HG03565 (cell line): ENCODE data around the gene SMAD3.

Experiments used
- ATAC-seq: cut with Tn5 transposase; IDR thresholded peaks from one replicate; pipeline ENCODE4 v1.9.1; 2021; ENCODE audit warnings: mild to moderate bottlenecking, moderate library complexity; ENCODE audit not compliant: unreplicated experiment

Gene SMAD3

DNA sequence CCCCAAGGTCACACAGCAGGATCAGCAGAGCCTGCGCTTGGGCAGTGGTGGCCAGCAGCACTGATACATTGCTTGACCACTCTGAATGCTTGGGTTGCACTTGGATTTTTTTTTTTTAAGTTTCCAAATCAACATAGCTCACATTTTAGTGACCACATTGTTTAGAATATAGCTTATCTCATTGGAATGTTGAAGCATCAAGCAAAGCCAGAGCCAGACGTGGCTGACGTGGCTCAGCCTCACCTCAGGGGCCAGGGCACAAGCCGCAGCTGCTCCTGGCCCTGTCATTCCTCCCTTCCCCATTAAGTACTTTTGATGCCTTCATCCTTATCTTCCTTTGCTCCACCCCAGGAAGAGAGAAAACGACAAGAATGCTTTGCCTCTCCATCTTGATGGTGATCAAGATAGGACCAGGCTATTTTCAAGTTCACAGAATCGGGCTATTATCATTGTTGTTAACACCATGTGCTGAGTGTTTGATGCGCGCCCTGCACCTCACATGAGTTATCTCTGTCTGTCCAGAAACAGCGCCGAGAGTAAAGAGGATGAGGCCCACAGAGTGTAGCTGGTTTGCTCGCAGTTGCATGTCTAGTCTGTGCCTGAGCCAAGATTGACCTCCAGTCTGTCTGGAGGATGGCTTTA, 113.3 kb downstream of the SMAD3 start:
- no peak for ATAC-seq

DNA sequence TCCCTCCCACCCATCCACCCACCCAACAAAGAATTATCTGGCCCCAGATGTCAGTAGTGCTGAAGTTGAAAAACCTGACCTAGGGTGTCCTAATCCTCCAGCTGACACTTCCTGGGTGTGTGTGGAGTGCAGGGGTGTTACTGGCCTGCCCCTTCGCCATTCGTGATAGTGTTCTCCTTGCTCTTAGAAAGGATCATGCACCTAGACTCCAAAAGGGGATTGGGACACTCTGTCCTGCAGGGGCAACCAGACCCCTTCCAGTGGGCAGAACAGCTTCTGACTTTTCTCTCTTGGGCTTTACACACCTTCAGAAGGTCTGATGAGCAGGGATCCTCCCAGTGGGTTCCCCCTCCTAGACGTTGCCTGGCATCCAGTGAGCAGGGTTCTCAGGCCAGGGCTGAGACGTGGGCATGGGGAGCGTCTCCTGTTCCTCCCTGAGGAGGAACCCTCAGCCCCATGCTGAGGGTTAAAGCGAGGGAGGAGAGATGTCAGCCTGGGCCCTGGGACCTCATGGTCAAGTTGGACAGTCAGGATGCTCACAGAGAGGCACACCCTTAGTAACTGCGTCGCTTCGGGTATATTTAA, 114.1 kb downstream of the SMAD3 start:
- no peak for ATAC-seq

DNA sequence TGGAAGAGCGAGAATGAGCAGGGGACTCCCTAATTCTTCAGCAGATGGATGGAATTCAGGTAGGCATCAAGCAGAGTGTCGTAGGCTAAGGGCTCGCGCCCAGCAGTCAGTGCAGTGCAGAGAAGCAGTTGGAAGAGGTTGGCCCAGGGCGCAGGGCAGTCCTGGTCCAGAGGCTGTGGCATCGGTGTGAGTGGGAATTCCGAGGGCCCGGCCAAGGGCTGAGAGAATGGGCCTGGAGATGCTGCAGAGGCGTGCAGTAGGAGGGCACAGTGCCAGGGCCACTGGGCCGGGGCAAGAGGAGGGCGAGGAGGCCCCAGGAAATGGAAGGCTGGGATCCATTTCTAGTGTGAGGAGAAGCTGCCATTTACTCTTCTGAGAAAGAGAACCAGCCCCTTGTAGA, 114.6 kb downstream of the SMAD3 start:
- ATAC-seq = no peak

DNA sequence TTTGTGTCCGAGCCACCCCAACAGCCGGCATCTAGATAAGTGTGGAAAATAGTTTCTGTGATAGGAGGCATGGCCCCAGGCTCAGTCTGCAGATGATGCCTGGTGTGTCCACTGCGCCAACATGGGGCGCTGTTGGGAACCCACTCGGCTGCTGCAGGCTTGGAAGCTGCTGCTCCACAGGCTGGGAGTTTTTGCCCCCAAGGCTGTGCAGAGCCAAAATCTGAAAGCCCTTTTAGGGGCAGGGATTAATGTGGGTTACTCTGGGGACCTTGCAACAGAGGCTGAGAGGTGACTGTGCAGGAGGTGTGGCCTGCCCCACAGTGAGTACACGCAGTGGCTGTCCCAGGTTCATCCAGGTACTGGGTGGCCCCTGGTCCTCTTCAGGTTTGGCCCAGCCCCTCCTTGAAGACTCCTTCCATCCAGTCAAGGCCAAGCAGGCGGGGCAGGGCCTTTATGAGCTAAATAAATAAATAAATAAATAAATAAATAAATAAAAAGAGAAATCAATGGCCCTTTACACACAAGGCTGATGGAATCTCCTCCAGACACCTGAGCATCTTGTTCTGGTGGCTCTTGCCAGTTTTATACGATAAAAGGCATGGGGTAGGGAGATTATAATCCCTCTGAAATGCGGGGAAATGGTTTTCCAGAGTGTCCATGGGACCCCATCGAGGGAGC, 115.3 kb downstream of the SMAD3 start:
- no peak for ATAC-seq

DNA sequence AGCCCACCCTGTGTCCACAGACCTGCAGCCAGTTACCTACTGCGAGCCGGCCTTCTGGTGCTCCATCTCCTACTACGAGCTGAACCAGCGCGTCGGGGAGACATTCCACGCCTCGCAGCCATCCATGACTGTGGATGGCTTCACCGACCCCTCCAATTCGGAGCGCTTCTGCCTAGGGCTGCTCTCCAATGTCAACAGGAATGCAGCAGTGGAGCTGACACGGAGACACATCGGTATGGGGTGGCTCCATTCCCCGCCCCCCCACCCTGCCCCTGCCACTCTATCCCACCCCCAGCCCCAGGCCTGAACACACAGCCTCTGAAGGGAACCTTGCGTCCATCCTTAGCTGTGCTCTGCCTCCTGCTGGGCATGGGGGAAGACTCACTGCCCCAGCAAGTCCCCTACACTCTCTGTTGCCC, 115.8 kb downstream of the SMAD3 start:
- no peak for ATAC-seq

DNA sequence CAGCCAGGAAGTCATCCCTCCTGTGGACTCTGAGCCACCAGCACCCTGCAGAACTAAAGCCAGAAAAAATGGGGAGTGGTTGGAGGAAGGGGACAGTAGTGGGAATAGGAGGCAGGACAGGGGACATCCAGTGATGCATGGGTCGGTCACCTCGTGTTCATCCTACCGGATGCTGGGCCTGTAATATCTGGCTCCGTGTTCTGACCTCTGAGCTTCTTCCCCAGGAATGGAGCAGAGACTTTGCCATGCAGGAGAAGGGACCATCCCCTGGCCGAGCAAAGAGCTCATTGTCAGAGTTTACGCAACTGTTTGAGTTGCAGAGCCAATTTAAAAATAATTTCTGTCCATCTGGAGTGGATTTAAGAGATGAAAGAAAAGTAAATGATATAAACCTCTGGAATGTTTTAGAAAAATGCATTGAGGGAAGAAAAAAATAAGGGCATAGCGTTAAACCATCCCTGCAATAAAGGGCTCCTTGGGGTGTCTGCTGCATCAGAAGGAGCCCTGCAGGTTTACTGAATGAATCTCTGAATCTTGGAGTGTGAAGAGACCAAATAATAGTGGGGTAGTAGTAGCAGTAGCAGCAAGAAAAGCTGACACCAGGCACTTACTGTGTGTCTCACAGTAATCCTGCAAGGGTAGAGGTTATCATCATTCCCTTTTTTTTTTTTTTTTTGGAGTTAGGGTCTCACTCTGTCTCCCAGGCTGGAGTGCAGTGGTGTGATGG, 118.2 kb downstream of the SMAD3 start:
- no peak for ATAC-seq

DNA sequence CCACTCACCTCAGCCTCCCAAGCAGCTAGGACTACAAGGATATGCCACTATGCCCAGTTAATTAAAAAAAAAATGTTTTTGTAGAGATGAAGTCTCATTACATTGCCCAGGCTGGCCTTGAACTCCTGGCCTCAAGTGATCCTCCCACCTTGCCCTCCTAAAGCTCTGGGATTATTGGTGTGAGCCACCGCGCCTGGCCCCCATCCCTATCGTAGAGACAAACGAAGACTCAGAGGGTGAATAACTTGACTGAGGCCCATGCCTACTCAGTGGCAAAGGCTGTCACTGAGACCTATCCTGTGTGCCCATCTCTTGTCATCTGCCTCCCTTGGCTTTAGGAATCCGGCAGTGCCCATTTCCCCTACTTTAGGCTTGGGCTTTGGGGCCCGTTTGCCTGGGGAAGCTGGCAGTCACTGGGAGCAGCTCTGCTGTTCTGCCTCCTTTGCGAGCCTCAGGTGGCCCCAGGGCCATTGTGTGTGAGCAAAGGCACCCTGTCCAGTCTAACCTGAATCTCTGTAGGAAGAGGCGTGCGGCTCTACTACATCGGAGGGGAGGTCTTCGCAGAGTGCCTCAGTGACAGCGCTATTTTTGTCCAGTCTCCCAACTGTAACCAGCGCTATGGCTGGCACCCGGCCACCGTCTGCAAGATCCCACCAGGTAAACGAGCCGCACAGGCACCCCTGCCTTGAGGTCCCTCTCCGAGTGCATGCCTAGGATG, 119.0 kb downstream of the SMAD3 start:
- ATAC-seq = no peak

DNA sequence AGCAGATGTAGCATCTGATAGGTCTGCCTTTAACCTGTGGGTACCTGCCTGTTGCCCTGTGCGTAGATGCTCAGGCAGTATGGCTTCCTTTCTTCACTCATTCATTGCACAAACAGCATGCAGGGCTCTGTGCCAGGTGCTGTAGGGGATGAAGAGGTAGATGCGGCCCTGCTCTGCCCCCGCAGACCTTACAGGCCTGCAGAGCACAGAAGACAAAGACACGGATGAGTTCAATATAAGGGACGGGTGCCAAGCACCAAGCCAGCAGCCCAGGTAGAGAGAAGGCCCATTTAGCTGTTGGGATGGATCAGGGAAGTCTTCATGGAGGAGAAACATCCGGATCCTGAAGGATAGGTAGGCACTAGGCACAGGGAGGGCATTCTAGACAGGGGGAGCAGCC, 119.6 kb downstream of the SMAD3 start:
- no peak for ATAC-seq

DNA sequence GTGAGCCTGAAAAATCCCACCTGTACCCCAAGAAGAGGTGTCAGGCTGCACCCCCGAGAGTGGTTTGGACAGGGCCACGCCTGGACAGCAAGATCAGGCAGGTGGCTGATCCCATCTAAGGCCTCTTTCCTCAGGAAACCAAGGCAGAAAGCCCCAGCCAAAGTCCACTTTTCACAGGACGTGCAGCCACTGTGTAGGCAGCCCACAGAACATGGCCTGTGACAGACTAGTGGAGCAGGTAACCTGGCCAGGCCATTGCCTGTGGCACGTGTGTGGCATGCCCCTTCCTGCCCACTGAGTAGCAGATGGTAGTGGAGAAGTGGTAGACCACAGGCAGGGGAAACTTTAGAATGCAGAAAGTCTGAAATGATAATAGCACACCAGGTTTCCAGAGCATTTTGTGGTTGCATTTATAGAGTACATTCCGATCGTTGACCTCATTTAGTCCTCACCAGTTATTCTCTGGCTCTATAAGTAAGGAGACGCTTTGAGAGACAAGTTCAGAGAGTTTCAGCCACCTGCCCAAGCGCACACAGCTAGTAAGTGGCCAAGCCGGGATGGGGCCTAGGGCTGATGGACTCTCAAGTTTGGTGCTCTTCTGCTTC, 120.3 kb downstream of the SMAD3 start:
- ATAC-seq = no peak

DNA sequence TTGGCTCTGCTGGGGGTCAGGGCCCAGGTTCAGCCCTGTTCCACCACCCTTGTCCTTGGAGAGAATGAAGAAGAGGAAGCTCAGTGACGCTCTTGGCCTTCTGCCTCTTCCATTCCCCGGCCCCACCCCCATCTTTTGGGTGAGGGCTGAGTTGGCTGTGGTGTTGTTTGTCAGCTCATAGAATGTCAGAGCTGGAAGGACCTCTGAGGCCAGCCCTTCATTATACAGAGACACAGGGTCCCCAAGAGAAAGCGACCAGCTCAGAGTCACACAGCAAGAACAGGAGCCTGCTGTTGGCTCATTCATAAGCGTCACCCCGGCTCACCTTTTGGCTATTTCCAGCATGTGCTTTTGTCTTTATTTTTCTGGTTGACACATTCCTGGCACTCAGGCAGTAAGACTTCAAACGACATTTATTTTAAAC, 120.8 kb downstream of the SMAD3 start:
- ATAC-seq = no peak

DNA sequence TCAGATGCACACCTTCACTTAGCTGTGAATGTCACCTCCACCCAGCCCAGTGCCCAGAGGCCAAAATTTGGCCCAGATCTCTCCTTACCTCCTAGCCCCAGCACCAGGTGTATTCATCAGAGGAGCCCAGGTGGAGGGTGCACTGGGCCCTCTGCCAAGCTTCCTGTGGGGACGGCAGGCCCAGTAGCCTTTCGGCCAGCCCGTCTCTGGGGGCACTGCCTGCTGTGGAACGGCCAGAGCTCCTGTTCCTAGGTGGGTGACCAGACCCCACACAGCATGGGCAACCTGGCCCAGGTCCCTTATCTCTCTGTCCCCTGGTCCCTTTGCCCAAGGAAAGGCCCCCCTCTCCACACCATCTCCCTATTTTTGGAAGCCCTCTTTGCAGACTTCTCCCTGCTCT, 121.3 kb downstream of the SMAD3 start:
- ATAC-seq = no peak

DNA sequence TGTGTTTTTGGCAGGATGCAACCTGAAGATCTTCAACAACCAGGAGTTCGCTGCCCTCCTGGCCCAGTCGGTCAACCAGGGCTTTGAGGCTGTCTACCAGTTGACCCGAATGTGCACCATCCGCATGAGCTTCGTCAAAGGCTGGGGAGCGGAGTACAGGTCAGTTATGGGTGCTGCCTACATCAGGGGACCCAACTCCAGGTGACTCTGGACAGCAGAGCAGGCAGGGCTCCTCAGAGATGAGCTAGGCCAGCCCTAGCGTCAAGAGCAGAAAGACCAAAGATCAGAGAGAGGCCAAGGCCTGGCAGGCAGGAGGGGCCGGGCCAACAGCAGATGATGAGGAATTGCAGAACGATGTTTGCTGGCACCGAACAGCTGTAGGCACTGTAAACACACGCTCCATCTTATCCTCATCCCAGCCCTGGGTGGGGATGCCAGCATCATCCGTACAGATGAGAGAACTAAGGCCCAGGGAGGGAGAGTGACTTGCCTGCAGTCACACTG, 122.0 kb downstream of the SMAD3 start:
- no peak for ATAC-seq

DNA sequence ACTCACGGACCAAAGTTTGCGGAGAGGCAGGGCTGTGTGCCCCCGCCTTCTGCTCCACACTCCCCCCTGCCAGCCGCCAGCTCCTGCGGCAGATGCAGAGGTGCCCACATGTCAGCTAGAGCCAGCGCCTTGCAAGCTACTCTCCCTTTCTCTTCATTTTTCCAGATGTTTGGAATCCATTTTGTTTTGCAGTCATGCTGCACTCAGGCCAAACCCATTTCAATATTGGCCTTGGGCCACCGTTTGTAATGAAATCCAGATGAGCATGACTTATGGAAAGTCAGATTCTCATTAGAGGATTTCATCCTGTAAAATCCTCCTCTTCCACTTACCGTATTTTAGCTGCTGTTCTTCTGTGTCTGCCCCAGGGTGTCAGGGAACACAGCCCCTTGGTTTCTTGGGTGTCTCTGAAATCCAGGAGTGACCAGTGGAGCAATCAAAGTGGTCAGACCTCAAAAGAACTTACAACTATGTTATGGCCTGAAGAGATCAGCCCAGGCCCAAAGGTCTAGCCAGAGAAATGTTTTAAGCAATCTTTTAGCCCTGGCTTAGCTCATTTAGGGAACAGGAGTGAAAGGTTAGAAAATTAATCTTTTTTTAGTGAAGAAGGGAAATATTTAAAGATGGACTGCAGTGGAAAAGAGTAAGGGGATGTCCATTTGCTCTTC, 123.3 kb downstream of the SMAD3 start:
- ATAC-seq = no peak

DNA sequence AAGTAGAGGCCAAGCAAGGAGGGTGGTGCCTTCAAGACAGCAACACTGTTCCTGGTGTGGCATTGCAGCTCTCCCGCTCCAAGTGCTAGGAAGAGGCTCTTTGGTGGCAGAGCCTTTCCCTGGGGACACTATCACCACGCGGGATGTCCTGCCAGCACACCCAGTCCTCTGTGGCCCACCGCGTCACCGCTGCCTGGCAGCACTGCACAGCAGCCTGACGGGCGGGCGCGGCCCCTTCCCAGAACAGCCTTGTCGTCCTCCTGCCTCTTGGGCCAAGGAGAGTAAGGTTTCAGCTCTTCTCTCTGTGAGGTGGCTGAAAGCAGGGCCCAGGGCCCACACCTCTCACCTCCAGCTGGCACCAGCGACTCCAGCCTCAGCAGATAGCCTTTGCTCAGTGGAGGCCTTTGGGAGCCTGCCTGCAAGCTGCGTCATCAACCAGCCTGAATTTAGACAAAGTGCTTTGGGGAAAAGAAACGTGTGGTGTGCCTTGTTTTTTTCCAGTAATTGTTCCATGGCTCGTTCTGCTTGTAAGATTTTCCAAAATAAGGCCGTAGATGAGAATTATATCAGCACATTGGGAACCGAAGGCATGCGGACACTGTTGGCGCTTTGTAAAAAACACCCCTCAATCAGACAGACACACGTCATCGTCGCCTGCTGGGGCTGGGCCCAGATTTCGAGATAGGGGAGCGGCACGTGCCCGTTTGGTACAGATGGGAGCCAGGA, 124.1 kb downstream of the SMAD3 start:
- ATAC-seq = no peak

DNA sequence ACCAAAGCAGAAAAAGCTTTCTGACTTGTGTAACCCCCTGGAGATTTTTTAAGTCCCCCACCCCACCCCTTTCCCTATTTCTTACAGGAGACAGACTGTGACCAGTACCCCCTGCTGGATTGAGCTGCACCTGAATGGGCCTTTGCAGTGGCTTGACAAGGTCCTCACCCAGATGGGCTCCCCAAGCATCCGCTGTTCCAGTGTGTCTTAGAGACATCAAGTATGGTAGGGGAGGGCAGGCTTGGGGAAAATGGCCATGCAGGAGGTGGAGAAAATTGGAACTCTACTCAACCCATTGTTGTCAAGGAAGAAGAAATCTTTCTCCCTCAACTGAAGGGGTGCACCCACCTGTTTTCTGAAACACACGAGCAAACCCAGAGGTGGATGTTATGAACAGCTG, 124.9 kb downstream of the SMAD3 start:
- no peak for ATAC-seq

DNA sequence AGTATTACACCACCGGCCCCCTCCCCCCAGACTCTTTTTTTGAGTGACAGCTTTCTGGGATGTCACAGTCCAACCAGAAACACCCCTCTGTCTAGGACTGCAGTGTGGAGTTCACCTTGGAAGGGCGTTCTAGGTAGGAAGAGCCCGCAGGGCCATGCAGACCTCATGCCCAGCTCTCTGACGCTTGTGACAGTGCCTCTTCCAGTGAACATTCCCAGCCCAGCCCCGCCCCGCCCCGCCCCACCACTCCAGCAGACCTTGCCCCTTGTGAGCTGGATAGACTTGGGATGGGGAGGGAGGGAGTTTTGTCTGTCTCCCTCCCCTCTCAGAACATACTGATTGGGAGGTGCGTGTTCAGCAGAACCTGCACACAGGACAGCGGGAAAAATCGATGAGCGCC, 125.4 kb downstream of the SMAD3 start:
- no peak for ATAC-seq

DNA sequence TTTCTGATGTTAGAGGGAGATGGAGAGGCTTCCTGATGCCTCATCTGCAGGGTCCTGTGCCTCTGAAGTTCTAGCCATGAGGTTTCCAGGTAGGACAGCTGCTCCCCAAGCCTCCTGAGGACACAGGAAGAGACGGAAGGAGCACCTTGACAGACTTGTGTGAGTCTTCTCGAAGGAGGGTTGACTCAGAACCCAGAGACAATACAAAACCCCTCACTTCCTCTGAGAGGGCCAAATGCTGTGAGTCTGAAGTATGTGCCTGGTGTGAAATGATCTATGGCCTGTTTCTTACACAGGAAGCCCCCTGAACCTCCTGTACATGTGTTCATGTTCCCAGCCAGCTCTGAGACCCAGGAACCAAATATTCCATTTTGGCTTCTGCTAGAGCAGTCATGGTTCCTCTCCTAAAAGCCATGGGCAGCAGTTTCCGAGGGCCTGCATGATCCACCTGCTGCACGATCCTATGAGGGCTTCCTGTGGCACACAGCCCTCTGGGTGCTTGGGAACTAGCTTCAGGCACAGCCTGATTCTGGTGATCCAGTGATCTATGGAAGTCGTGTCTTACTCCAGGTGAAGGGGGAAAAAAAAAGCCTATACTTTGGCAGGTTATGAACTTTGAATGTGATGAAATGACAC, 126.9 kb downstream of the SMAD3 start:
- no peak for ATAC-seq

DNA sequence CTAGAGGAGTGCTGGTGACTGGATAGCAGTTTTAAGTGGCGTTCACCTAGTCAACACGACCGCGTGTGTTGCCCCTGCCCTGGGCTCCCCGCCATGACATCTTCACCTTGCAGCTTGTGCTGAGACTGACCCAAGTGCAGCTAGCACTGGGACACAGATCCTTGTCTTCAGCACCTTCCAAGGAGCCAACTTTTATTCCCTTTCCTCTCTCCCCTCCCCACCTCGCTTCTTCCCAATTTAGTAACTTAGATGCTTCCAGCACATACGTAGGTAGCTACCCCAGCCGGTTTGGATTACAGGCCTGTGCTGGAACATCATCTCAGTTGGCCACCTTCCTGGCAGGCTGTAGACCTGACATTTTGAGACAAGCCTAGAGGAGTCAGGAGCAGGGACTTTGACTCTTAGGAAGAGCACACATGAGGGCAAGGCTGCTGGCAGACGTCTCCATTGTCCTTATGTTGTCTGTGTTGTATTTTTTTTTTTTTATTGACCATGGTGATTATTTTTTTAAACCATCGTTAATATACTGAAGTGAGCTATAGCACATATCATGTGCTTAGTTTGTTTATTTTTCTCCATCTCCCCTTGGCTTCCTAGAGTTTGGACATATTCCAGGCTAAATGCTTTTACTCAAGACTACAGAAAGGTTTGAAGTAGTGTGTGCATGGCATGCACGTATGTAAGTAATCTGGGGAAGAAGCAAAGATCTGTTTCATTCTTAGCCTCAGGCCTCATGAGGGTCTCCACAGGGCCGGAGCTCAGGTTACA, 128.0 kb downstream of the SMAD3 start:
- no peak for ATAC-seq
